Stimulated activated CD8-positive, alpha-beta memory T cell treated with anti-CD3 and anti-CD28 coated beads, Interleukin-2, amount 100 ng/mL, for 48 hours (primary cell): Measurements from ENCODE around the gene RAB4A.
"Not testable (repeated sequence)": the region's sequence is repeated elsewhere in the genome, so short reads cannot be mapped to it uniquely, and the experiment has no call there.

Source experiments
- DNase-seq, 2 donors: peaks; one replicate each; pipeline ENCODE4 v3.0.0-alpha.2; 2020; ENCODE audit warnings: low read depth in 2 of 2

Gene RAB4A

DNA sequence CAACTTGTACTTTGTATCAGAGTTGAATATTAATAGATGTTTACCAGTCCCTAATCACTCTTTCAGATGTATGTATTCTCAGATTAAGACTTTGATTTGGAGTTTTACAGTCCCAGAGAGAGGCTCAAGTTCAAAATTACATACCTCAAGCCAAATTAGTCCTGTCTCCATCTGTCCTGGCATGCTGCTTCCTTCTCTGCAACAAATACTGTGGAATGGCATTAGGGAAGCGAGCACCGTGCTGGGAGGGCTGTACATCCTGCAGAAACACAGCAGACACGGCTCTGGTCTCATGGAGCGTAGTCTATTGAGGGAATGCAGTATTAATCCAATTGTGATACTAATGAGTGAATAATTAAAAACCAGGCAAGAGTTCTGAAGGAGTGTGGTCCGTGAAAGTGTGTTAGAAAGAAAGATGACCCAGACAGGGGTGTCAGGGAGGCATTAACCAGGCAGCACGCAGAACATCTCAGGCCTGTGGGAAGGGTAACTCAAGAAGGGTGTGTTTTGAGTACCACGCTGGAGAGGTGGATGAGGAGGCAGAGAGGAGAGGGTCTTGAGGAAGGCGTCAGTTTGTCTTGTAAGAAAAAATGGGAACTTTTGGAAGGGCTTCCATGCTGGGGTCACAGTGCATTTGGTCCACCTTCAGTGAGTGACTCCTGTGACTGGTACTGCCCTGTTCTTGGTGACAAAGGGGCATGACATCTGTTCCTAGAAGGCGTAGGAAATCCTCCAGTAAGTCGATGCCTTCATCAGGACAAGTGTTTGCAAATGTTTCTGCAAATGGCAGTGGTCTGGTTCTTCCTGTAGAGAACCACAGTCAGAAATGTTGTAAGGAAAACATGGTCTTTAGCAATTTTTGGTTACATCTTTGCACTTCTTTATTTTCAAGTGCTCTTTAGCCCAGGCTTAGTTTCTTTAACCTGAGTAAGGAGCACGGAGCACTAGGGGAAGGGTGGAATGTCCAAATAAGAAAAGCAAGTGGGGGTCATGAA lies 1.6 kb downstream of the RAB4A start:
- DNase-seq = no peak

DNA sequence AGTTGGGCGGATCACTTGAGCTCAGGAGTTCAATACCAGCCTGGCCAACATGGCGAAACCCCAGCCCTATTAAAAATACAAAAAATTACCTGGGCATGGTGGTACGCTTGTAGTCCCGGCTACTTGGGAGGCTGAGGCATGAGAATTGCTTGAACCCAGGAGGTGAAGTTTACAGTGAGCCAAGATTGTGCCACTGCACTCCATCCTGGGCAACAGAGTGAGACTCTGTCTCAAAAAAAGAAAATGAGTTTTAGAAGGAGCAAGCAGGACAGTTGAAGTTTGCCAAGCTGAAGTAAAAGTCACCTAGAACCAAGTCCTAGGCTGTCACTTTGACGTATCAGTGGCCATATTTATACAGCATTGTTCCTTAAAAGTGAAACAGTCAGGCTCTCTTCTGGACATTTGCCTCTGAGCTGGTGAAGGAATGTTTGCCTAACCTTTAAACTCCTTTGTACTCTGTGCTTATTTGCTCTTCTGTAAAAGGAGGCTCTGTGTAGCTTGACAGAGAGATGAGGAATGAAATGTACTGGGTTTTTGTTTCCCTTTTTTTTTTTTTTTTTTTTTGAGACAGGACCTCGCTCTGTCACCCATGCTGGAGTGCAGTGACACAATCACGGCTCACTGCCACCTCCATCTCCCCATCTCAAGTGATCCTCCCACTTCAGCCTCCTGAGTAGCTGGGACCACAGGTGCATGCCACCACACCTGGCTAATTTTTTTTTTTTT lies 2.8 kb downstream of the RAB4A start:
- DNase-seq = no peak

DNA sequence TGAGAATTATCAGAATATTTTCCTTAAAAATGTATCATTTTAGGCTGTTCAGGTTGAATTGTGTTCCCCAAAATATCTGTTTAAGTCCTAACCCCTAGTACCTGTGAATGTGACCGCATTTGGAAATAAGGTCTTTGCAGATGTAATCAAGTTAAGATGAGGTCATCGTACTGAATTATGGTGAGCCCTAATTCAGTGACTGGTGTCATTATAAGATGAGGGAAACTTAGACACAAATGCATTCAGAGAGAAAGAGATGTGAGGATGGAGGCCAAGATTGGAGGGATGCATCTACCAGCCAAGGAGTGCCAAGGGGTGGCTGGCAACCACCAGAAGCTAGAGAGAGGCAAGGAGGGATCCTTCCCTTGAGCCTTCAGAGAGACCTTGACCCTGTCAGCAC lies 4.1 kb downstream of the RAB4A start:
- DNase-seq = no peak

DNA sequence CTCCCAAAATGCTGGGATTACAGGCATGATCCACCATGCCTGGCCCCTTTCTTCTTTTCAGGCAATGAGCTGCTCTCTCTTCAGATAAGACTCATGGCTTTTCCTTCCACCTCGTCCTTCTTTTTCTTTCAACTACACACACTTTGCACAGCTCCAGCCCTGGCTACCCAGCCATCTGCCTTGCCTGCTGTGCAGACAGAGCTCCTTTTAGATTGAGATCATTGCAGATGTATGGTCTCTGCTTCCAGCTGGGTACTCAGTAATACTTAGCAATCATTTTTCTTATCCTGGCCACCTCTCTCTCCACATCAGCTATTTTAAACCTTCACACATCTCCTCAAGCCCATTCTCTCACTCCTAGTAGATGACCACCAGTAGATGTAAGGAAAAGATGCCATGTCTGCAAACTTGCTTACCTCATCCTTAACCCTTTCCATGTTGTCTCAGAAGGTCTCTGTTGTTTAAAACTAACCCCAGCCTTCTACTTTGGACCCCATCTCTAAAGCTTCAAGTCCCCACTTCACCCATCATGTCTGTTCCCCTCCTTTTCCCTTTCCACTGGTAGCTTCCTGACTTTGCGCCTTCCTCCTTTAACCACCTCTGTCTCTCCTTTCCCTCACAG lies 7.3 kb downstream of the RAB4A start:
- DNase-seq = no peak

DNA sequence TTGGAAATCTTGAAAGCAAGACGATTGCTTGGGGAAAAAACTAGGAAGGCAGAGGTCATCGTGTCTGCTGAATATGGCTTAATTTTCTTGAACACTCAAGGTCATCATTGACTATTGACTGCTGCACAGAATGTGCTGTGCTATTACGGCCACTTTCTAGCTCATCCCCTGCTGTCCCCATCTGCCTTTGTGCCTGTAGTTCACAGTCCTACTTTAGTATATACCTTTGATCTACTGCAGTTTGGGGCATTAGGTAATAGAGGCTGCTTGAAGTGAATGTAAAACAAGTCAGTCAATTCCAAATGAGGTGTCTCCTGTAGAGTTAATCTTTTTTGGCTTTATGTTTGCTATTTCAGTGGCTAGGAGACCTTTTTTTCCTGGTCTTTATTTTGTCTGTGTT lies 8.3 kb downstream of the RAB4A start:
- DNase-seq = no peak

DNA sequence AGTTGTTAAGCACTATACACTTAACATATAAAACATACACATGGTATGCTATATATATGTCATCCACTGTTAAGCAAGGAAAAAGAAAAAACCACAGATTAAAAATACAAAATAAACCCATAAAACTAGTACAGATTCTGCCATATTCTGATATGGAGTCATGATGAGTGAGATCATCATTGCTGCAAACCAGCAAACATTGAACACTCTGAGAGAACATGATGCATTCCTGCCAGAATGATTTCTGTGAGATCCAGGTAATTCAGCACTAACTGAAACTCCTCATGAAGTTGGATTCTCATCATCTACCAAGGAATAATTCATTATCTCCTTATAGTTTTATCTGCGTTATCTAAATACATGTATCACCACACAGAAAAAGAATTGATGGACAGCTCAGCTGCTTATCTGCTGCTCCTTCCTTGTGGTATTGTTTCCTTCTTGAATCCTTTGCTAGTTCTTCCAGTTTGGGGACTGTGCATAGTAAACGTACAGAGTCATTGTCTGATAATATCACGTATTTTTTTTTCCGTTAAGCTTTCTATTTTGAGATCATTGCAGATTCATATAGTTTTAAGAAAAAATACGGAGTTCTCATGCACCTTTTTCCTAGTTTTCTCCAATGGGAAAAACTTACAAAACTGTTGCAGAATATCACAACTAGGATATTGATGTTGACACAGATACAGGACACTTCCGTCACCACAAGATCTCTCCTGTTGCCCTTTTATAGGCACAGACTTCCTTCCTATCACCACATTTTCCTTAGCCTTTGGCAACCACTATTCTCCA lies 9.3 kb downstream of the RAB4A start:
- DNase-seq = no peak

DNA sequence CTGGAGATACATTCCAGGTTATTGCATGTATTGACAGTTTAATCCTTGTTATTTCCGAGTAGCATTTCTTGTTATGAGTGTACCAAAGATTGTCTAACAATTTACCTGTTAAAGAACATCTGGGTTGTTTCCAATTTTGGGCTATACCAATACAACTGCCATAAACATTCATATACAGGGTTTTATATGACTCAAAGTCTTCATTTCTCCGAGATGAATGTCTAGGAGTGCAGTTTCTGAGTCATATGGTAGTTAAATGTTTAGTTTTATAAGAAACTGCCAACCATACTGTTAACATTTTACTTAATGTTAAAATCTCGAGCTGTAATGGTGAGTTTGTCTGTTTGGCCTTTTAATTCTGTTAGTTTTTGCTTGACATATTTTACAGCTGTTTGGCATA lies 10.0 kb downstream of the RAB4A start:
- DNase-seq = no peak

DNA sequence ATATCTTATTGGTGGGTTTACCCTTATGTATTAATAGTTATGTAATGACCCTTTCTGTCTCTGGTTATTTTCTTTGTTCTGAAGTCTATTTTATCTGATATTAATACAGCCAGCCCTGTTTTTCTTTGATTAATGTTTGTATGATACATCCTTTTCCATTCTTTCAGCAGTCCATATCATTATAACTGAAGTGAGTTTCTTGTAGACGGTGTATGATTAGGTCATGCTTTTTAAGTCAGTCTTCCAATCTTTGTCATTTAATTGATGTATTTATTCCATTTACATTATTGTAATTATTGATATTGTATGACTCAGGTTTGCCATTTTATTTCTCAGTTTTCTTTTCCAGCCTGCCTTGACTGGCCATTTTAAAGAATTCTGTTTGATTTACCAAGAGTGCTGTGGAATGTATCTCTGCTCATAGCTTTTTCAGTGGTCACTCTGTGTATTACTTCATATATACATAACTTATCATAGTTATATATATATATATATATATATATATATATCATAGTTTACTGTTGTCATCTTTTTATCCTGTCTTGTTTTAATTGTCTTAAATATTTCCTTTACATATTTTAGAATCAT lies 10.5 kb downstream of the RAB4A start:
- no peak for DNase-seq

DNA sequence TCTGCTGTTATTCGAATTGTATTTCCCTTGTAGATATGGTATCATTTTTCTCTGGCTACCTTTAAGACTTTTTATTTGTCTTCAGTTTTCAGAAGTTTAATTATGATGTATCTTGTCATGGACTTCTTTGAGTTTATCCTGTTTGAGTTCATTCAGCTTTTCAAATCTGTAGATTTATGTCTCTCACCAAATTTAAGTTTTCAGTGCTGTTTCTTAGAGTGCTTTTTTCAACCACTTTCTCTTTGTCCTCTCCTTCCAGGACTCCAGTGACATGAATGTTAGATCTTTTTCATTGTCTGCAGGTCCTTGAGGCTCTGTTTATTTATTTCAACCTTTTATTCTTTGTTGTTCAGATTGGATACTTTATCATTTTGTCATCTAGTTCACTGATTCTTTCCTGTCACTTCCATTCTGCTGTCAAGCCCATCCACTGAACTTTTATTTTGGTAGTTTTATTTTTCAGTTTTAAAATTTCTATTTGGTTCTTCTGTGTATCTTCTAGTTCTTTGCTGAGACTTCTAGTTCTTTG lies 11.4 kb downstream of the RAB4A start:
- DNase-seq = no peak

DNA sequence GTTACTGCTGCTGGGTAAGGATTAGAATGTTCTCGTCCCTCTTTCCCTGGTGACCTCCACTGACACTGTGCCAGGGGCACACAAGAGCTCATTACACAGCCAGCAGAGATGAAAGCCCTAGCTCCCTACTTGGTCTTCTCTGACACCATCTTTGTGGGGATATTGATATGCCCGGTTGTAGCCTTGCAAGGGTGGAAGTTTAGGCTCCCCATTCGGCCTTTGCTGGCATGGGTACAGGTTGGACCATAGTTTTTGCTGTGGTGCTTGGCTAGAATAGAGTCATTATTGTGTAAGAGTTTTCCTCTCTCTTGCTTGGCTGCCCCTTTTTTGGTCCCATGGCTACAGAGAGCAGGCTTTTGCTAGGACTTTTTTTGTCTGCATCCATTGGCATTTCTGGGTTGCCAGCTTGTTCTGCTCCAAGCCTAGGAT lies 12.3 kb downstream of the RAB4A start:
- no peak for DNase-seq

DNA sequence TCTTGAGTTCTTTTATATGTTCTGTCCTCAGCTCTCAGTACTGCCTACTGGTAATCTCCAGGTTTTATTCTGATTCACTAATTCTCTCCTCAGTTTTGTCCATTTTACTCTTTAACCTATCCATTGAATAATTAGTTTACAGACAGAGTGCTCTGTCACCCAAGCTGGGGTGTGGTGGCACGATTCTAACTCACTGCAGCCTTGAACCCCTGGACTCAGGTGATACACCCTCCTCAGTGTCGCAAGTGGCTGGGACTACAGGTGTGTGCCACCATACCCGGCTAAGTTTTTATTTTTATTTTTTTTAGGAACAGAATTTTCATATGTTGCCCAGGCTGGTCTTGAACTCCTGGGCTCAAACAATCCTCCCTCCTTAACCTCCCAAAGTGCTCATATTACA lies 14.0 kb downstream of the RAB4A start:
- DNase-seq = no peak

DNA sequence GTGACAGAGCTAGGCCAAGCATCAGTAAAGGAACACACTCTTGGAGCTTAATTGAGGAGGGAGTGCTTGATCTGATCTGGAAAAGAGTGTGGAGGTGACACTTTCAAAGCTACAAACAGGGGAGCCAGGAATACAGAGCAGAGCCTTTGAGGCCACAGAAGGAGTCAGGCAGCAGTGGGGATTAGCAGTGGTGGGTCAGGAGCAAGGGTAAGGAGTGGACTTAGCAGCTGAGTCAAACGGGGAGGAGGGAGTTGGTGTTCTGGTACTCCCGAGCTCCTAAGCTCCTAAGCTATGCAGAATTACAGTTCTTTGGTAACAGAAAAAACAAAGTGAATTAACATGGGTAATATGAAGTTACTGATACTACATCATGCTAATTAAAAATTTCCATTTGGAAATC lies 14.5 kb downstream of the RAB4A start:
- DNase-seq = no peak

DNA sequence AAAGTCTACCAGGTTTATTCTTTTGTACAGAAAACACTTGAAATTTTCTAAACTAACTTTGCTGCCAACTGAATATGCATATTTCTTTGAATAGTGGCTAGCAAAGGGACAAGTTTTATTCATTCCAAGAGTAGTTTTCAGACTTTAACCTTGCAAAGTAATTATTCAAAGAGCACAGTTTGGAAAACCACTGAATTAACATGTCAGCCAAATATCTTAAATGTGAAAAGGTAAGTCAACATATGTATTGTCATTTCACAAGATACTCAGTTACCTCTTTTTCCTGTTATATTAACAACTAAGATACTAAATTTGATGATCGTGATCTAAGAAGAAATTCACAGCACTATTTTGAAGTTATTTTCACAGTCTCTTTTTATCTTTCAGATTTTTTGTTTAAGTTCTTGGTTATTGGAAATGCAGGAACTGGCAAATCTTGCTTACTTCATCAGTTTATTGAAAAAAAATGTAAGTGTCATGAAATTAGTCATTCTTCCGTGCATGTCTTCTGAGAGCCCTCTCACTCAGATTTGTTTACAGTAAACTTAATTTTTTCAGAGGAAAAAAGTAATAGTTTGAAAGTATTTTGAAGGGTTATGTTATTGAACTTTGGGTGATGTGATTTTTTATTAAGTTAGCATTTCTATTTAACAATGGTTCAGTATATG lies 15.3 kb downstream of the RAB4A start:
- DNase-seq = no peak

DNA sequence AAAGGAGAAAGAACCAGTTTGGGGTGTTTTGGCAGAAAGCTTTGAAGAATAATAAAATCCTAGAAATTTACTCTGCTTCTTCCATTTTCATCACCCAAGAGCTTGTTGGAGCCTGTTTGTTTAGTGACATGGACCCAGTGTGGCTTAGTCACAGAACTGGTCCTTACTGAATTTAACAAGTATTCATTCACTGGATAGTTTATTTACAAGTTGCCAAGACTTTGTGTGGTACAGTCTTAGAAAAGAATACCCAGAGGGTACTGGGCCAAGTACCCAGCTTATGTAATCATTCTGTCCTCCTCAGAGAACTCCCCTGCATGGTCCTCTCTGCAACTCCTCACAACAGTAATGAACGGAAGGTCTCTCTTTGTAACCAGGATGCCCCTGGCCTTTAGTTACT lies 16.4 kb downstream of the RAB4A start:
- no peak for DNase-seq

DNA sequence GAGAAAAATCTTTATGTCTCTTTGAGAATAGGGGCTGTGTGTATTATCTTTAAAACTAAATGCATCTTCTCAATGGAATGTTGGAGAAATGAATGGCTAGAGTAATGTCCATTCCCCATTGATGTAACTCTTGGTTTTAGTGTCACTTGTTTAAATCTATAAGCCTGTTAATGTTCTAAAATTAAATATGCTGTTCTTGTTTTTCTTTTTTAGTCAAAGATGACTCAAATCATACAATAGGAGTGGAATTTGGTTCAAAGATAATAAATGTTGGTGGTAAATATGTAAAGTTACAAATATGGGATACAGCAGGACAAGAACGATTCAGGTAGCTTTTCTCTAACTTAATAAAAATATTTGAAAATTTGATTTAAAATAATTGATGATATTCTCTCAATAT lies 17.6 kb downstream of the RAB4A start:
- DNase-seq = no peak

DNA sequence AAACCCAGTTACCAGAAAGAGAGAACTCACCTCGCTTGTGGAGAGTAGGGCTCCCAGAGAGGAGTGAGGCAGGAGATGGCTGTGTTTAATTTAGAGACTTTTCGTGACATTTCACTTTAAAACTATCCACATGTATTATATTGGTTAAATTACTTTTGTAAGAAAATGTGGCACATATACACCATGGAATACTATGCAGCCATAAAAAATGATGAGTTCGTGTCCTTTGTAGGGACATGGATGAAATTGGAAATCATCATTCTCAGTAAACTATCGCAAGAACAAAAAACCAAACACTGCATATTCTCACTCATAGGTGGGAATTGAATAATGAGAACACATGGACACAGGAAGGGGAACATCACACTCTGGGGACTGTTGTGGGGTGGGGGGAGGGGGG lies 20.8 kb downstream of the RAB4A start:
- not testable (repeated sequence) for DNase-seq

DNA sequence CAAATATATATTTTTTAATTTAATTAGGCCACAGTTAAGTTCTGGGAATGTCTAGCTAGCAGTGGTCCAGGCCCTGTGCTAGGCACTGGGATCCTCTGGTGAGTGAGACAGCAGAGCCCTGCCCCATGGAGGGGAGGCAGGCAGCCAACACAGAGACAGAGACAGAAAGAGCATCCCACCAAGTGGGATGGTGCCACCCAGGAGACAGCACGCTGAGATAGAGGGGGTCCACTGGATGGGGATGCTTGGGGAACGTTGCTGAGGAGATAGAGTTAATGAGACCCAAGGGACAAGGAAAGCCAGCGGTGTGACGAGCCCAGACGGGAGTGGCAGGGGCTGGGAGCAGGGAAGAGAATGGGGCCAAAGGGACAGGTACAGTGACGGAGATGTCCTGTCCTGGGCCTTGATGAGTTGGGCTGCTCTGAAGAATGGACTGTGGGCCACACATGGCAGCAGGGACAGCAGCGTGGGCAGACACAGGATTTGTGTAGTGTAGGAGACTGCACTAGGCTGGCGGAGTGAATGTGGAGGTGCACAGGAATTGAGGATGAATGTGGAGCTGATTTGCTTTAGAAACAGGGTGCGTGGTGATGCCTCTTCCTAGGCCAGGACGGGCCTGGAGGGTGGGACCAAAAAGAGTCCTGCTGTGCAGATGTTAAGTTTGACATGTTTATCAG lies 22.8 kb downstream of the RAB4A start:
- DNase-seq = no peak

DNA sequence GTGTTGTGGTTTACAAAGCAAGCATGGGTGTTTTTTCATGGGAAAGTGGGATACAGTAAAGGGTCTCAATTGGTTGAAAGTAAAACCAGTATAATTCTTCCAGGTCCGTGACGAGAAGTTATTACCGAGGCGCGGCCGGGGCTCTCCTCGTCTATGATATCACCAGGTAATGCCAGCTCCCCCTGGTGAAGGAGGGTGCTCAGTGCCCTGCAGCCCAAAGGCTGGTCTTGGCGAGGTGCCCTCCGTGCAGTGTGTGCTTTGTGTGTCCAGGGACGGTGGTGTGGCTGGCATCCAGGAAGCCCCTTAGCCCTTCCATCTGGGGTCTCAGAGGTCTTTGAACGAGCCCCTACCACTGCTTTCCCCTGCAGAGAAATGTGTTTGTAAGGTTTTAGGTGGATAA lies 24.8 kb downstream of the RAB4A start:
- no peak for DNase-seq

DNA sequence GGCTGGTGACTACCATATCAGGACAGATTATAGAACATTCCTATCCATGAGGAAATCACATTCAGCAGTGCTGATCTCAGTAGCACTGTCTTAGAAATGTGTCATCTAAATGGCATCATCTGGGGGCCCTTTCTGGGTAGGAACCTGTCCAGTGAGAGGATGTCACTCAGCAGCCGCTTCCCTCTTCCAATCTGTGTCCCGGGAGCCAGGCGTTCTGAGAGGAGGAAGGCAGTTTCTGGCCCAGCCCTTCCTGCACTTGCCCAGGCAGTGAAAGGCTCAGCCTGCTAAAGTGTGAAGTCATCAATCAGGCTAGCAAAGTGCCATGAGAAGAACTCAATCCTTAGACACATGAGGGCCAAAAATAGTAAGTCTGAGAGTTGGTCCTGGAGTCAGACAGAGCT lies 25.6 kb downstream of the RAB4A start:
- no peak for DNase-seq

DNA sequence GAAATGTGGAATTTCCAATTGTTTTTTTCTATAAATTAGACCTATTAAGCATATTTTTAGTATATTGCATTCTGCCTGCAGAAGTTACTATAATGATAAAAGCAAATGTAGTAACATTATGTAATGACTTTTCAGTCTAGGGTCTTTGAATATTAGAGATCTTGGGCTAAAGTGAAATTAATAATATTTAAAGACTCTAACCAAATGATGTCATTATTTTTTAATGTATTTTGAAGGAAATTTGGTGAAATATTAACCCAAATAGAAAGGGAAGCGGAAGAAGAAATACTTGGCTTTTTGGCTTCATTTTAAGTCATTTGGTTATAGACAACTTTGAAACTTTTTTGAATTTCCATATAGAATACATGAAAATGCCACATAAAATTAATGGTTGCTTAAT lies 26.8 kb downstream of the RAB4A start:
- no peak for DNase-seq
